Measurements from ENCODE around the gene ADRA2B. TPM values are rescaled to one million over a fixed set of nuclear protein-coding genes. Genes with fewer than 3 reads are reported as not detected.
"Not testable (repeated sequence)": the region's sequence is repeated elsewhere in the genome, so short reads cannot be mapped to it uniquely, and the experiment has no call there.

ADRA2B gene
- total RNA-seq, 1 experiment from 2014 or later, result not detected

DNA sequence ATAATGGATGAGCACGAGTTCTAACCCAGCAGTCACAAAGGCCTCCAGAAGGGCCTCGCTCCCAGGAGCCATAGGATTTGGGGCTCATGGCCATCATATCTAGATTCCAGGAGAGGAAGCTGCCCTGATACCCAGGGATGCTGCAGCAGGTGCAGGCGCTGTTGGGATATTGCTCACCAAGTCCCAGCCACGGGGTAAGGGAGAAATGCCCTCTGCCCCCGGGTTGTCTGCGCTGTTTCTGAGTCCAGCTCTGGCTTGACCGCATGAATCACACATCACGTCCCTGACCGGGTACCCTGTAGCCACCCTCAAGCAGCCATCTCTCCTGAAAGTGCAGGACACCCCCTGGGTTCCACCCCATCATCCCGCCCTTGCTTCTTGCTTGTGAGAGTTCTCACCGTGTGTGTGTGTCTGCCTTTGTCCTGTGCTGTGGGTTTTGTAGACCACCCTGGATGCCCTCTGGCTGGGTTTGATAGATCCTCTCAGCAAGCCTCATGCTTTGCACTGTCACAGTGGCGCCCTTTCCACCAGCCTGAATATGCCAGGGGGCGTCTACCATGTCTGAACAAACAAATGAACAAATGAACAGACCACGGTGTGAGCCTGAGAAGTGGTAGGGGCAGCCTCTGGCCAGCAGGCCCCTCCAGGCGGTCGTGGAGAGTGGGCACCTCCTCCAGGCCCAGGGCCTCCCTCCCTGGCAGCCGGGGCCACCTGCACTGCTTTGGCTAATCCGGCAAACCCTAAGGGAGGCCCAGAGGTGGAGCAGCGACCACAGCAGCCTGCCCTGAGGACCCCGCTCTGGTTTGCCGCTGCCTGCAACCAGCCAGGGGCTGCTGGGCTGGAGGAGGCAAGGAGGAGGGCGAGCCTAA lies 32.1 kb downstream of the ADRA2B start:
- DNase-seq (ENCODE audit: low read depth), result no peak
- in situ Hi-C loops (cut with HindIII; ENCODE audit: low pct_unique_long_range_greater_than_20kb, low sequenced_read_pairs), result no loop called here

DNA sequence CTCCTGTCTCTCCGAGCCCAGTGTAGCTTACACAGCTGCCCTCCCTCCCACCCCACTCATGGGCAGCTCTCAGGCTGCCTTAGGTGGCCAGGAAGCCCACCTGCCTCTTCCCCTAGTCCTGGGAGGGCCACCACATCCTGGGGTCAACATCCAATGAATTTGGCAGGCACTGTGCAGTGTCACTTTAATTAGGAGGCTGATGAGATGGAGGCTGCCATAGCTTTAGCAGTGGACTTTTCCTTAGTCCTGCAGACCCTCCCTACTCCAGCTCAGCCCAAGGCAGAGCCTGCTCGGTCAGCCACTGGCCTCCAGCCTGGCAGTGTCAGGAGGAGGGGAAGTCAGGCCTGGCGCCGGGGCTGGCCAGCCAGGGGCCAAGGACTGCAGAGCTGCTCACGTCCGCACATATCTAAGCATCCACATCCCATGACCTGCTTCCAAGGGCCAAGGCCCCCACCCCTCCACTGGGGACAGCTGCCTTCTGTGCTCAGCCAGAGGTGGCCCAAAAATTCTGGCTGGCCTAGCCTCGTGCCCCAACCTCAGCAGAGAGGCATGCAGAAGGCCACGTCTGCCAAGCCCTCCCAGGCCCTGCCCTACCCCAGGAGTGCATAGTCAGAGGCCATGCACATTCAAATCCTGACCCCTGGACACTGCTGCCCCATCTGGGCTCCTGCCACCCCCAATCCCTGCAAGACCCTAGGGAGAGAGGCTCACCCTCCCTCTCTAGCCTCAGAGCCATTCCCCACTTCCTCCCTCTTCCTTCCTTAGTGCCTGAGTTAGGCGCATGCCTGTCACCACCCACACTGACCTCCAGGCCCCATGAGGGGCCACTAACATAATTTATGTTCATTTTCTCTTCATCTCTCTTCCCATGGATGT lies 33.1 kb downstream of the ADRA2B start:
- no peak for DNase-seq (ENCODE audit: low read depth)
- in situ Hi-C loops (cut with HindIII; ENCODE audit: low pct_unique_long_range_greater_than_20kb, low sequenced_read_pairs), result no loop called here

DNA sequence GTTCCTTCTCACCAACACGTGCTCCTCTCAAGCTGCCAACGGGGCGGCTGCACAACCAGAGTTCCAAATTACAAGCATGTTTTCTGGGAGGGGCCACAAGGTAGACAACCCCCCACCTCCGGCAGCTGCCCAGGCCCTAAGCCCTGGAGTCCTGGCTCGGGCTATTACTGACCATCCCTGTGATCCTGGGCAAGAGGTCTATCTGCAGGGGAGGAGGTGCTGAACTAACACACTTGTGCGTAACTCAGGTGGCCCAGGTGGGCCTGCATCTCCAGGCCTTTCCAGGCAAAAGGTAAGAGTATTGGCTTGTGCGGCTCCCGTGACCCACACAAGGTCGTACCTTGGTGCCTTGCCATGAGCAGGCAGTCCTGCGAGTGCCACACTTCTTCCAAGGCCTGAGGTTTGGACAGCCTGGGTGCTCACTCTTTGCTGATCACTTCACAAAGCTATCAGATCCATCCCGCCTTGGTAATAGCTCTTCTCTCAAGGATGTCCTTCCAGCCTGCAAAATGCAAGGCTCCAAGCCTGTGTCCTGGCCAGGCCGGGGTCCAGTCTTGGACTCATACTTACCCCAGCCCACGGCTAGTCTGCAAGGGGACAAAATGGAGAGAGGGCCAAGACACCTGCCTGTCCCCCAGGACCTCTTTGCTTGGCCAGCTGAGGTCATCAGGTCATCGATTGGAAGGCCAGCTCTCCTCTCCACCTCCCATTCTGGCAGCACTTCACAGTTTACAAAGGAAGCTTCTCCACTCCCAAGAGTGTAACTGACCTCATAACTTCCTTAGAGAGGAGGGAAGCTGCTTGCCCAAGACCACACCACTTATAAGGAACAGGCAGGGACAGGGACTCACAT lies 33.9 kb downstream of the ADRA2B start:
- no peak for DNase-seq (ENCODE audit: low read depth)

DNA sequence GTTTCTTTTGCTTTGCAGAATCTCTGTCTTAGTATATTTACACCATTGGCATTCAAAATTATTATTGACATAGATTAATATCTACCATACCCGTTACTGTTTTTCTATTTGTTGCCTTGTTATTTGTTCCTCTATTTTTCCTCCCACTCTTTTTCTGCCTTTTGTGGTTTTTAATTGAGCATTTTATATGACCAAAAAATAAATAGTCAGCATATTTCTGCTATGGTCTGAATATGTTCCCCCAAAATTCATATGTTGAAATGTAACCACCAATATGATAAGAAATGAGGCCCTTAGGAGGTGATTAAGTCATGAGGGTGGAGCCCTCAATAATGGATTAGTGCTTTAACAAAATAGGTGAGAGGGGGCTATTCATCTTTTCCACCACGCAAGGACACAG lies 35.3 kb downstream of the ADRA2B start:
- in situ Hi-C loops (cut with HindIII; ENCODE audit: low pct_unique_long_range_greater_than_20kb, low sequenced_read_pairs), result no loop called here
- no peak for DNase-seq (ENCODE audit: low read depth)

More for the DNA sequence above, 33.9 kb downstream of the ADRA2B start:
- in situ Hi-C loops (cut with HindIII; ENCODE audit: low pct_unique_long_range_greater_than_20kb, low sequenced_read_pairs), result no loop called here

DNA sequence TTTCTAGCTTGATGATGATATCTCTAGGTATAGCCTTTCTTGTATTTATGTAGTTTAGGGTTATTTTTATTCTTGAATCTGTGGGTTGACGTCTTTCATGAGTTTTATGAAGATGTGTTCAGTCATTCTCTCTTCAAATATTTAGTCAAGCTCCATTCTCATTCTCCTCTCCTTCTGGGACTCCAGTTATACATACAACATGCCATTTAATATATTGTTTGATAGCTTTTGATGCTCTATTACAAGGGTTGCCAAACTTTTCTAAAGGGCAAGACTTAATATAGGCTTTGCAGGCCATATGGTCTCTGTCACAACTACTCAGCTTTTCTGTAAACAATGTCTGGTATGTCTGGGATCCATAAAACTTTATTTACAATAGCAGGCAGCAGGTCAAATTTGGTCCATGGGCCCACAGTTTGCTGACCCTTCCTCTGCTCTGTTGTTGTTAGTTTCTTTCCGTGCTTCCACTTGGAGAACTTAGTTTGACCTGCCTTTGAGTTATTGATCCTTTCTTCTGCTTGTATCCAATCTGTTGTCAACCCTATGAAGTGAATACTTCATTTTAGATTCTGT lies 41.1 kb downstream of the ADRA2B start:
- in situ Hi-C loops (cut with HindIII; ENCODE audit: low pct_unique_long_range_greater_than_20kb, low sequenced_read_pairs), result no loop called here
- no peak for DNase-seq (ENCODE audit: low read depth)

DNA sequence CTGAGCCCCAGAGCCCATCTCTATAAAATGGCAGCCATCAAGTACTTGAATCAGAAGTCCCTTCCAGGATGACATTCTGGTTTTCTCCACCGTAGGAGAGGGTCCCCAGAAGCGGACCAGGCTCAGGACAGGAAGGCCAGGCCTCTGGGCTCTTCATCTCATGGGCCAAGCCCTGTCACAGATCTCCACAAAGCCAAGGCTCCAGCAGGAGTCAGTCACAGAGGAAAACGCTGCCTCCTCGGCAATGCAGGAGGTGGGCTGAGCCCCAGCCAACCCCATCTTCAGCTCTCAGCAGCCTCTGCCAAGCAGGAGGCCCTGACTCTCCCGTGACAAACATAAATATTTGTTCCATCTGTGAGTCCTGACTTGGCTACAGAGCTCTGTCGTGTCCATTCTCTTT lies 42.2 kb downstream of the ADRA2B start:
- in situ Hi-C loops (cut with HindIII; ENCODE audit: low pct_unique_long_range_greater_than_20kb, low sequenced_read_pairs), result no loop called here
- DNase-seq (ENCODE audit: low read depth), result no peak

DNA sequence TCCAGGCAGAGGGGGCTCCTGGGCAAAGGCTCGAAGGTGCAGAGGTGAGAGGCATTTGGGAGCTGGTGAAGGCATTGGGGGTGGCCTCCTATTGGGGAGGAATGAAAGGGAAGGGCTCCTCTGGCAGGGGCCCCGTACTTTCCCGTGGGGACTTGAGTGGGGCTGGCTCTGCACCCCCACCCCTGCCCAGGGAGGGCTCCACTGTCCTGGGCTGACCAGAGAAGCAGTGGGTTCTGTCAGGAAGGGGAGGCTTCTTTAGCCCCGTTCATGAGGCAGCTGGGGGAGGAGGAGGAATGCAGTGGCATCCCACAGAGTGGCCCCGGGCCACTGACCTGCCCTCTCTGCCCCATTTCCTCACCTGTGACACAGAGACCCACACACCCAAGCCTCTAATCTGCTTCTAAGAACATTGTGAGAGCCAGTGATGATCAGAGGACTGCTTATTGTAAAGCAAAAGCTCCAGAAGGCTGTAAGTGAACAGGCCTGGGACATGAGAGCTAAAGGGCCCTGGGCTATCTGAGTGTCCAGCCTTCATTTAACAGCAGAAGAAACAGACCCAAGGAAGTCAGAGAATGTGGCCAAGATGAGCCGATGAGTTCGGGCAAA lies 43.1 kb downstream of the ADRA2B start:
- in situ Hi-C loops (cut with HindIII; ENCODE audit: low pct_unique_long_range_greater_than_20kb, low sequenced_read_pairs), result no loop called here
- DNase-seq (ENCODE audit: low read depth), result no peak

DNA sequence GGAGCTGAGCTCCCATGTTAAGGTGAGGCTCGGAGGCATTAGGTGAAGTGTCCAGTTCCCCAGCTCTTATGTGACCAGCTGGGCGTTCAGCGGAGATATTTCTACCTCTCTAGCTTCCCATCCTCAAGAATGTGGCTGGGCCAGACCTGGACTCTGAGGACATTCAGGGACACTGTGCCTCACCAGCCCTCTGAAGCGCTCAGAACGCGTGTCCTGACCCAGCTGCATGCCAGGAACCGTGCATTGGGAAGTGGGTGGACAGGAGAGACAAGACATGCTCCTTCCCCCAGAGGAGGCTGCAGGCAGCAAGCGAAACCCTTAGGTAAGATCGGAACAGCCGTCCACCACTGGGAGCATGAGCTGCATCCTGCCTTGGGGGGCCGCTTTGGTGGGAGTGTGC lies 43.6 kb downstream of the ADRA2B start:
- no peak for DNase-seq (ENCODE audit: low read depth)
- in situ Hi-C loops (cut with HindIII; ENCODE audit: low pct_unique_long_range_greater_than_20kb, low sequenced_read_pairs), result no loop called here

DNA sequence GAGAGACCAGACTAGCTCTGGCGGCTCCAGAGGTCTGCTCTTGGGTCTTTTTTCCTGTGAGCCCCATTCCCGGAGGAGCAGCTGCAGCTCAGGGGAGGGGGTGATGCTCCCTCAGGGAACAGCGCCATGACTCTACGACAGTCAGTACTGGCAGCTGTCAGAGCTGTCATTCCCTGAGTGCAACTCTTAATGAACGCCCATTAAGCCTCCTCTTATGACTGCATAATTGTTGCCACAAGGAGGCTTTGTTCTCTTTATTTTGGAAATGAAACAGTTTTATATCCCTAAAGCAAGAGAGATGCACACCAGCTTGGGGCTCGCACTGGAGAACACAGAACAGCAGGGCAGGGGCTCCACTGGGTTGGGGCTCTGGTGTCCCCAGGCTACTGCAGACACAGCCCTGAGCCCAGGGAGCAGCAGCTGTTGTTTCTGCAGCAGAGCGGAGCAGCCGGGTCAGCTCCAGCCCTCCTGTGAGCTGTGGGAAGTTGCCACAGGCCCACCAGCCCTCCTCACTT lies 44.3 kb downstream of the ADRA2B start:
- DNase-seq (ENCODE audit: low read depth); in situ Hi-C loops (cut with HindIII; ENCODE audit: low pct_unique_long_range_greater_than_20kb, low sequenced_read_pairs): not testable (repeated sequence)

DNA sequence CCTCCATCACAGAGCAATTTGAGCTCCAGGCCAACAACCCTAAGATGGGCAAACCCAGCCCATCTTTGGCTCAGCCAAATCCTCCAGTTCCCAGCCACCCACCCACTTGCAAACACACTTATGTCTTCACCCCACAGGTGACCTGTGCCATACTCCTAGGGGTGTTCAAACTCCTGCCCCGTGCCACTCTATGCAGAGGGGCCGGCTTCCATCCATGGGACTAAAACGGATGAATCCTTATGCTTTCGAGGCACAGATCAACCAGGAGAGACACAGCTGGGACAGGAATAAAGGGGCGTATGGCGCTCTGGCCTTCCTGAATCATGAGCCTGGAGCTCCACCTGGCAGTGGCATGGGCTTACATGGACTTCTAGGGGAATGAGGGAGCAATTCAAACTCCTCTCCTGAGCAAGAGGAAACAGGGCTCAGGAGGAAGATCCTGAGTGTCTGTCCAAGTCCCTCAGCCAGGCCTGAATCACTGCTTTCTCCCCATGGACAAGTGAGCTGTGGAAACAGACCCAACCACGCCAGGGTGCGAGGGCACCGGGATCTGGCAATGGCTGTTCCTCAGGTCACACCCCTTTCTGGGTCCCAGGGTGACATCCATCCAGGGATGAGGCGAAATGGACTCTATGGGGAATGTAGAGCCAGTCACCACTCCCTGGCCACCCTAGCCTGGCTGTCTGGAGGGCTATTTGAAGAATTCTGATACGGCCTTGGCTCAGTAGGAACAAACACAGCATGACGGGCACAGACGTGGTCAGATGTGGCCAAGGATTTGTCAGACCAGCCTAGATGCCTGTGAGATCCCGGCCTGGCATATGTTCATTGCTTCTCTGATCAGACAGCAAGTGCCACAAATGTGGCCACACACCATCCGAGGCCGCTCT lies 45.0 kb downstream of the ADRA2B start:
- in situ Hi-C loops (cut with HindIII; ENCODE audit: low pct_unique_long_range_greater_than_20kb, low sequenced_read_pairs); DNase-seq (ENCODE audit: low read depth): not testable (repeated sequence)

DNA sequence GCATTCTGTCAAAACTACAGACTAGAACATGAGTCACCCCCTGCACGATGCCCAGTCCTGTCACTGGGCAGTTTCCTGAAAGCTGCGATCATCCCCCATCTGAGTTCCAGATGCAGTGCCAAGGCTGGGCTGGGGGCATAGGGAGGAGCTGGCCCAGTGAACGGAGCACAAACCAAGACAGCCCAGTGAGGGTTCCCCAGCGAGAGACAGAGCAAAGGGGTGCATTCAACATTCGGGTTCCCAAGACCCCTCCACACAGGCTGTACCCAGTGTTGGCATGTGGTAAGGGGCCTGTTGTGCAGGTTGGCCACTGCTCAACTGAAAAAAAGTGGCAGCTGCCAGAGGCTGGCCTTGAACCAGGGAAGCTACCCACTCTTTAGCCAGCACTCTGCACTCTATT lies 46.0 kb downstream of the ADRA2B start:
- DNase-seq (ENCODE audit: low read depth); in situ Hi-C loops (cut with HindIII; ENCODE audit: low pct_unique_long_range_greater_than_20kb, low sequenced_read_pairs): not testable (repeated sequence)

DNA sequence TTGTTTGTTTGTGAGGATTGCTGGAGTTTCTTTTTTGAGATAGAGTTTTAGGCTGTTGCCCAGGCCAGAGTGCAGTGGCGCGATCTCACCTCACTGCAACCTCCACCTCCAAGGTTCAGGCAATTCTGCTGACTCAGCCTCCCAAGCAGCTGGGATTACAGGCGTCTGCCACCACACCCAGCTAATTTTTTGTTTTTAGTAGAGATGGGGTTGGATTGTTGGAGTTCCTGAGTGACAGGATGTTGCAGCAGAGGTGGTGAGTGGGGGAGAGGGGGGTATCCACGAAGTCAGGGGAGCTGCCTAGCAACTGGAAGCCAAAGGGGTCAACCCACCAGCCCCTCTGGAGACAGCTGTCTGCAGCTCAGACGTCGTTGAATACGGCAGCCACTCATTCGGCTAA lies 46.5 kb downstream of the ADRA2B start:
- in situ Hi-C loops (cut with HindIII; ENCODE audit: low pct_unique_long_range_greater_than_20kb, low sequenced_read_pairs); DNase-seq (ENCODE audit: low read depth): not testable (repeated sequence)

DNA sequence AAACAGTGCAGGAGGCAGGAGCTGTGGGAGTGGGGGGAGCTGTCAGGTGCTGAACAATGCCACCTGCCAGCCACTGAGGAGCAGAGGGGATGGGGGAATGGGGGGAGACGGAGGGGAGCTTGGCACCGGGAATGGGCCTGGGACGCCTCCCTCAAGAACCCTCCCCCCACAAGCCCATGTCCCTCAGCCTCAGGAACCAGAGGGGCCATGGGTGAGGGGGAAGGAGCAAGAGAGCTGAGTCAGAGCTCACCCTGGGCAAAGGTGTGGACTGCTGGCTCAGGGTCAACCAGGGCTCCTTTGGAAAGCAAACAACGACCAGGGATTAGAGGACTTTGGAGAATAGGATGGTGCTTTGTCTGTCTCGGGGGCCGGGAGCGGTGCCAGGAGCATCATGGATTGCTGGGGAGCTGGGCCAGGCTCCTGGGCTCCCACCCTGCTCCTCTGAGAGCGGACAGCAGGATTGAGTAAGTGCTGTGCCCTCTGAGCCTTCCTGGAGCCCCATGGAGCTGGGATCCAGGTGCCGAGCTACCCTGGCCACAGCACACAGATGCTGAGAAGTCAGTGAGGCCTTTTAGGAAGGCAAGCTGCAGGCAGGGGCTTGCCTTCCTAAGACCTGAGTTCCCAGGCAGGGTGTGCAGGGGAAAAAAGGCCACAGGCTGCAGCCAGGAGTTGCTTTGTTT lies 48.3 kb downstream of the ADRA2B start:
- in situ Hi-C loops (cut with HindIII; ENCODE audit: low pct_unique_long_range_greater_than_20kb, low sequenced_read_pairs); DNase-seq (ENCODE audit: low read depth): not testable (repeated sequence)

DNA sequence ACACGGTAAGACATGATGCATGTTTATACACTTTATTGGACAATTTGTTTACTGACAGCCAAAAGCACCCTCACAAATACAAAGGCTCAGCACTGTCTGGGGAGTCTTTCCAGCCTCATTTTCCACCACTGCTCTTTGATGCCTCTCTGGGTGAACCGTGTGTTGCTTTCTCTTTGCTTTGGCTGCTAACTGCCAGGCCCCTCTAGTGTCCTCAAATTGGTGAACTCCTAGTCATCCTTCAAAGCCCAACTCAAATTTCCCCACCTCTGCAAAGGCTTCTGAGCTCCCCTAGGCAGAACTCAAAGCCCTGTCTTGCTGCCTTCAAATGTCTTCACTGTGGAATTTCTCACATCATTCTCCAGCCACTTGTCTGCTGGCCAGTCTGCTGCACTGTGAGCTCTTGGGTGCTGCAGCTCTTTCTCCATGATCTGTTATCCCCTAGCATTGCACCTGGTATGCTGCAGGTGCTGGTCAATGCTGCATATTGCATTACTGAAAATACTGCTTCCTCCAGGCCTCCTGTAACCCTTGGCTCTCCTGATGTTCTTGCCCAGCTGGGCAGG lies 49.2 kb downstream of the ADRA2B start:
- in situ Hi-C loops (cut with HindIII; ENCODE audit: low pct_unique_long_range_greater_than_20kb, low sequenced_read_pairs); DNase-seq (ENCODE audit: low read depth): not testable (repeated sequence)

DNA sequence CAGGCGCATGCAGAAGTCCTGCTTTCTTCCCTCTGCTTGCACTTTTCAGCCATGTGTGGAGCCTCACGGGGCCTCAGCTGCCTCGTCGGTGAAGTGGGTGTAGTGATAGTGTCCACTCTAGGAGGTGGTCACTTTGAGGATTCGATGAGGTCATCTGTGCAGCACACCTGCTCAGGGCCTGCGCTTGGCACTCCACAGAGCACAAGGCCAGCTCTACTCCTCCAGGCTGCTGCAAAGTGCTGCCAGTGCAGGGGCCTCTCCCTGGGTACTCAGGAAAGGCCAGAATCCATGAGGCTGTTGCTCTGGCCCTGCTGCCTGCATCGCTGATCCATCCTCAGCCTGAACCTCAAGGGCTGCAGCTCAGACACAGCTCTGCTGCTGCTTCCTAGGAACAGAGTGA lies 49.9 kb downstream of the ADRA2B start:
- in situ Hi-C loops (cut with HindIII; ENCODE audit: low pct_unique_long_range_greater_than_20kb, low sequenced_read_pairs); DNase-seq (ENCODE audit: low read depth): not testable (repeated sequence)

DNA sequence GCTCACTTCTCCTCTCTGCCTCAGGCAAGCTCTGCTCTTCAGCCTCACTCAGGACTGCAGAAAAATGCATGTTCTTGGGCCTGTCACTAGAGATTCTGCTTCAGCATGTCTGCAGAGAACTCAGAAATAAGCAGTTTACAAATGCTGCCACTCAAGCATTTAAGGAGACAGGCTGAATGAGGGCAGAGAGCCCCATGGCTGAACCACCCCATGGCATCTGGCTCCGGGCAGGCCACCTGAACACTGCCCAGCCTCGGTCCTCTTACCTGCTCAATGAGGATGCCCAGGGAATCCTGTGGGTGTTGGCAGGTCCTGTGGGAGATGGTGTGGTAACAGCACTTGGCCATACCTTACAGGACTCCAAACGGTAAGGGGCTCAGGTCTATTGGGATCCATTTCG lies 50.4 kb downstream of the ADRA2B start:
- in situ Hi-C loops (cut with HindIII; ENCODE audit: low pct_unique_long_range_greater_than_20kb, low sequenced_read_pairs); DNase-seq (ENCODE audit: low read depth): not testable (repeated sequence)
